NT2/D1 (cell line): Measurements from ENCODE around the gene PRKG1.

Experiments
- DNase-seq: peaks from one replicate; pipeline ENCODE4 v3.0.0-alpha.2; 2011; ENCODE audit warnings: low read depth, low spot score
- H3K27me3 ChIP-seq: 2 replicates; pipeline ENCODE4 v1.6.0; 2011; ENCODE audit warnings: mild to moderate bottlenecking; ENCODE audit not compliant: insufficient read length, insufficient read depth
- H3K36me3 ChIP-seq: 2 replicates; pipeline ENCODE4 v1.6.1; 2011; ENCODE audit warnings: mild to moderate bottlenecking, low read length, mixed read lengths; ENCODE audit not compliant: insufficient read depth, insufficient read length
- H3K4me1 ChIP-seq: 2 replicates; pipeline ENCODE4 v1.5.1; 2011; ENCODE audit not compliant: insufficient read depth, insufficient read length
- H3K4me3 ChIP-seq: 2 replicates; pipeline ENCODE4 v1.5.1; 2011; ENCODE audit warnings: low read depth; ENCODE audit not compliant: insufficient read length
- H3K9ac ChIP-seq: 2 replicates; pipeline ENCODE4 v1.6.0; 2011; ENCODE audit warnings: low read depth; ENCODE audit not compliant: insufficient read length
- H3K9me3 ChIP-seq: 2 replicates; pipeline ENCODE4 v1.5.1; 2011; ENCODE audit warnings: mild to moderate bottlenecking, low read length; ENCODE audit not compliant: insufficient read depth
- SUZ12 ChIP-seq: IDR thresholded peaks from 2 replicates; pipeline ENCODE4 v1.6.1; 2011; ENCODE audit not compliant: insufficient read length, insufficient read depth; ENCODE audit errors: extremely low read depth
- YY1 ChIP-seq: IDR thresholded peaks from 2 replicates; pipeline ENCODE4 v1.6.1; 2011; ENCODE audit not compliant: insufficient read length, insufficient read depth
- ZNF274 ChIP-seq: IDR thresholded peaks from 2 replicates; pipeline ENCODE4 v1.6.1; 2011; ENCODE audit warnings: mild to moderate bottlenecking, low read depth, low read length

Gene PRKG1

GRCh38 chr10:52099026-52099600, 1024.8 kb downstream of the PRKG1 start:
- H3K27me3 ChIP-seq = no peaks in the 10 kb centered on the region
- H3K4me1 ChIP-seq = no peaks in the 10 kb centered on the region
- H3K4me3 ChIP-seq = no peak overlapping the region
- no peaks in the 10 kb centered on the region for H3K9me3 ChIP-seq
- no peak for DNase-seq
- H3K36me3 ChIP-seq = no peaks in the 10 kb centered on the region
- H3K9ac ChIP-seq = no peak overlapping the region
- no peak for TF ChIP-seq YY1
- TF ChIP-seq ZNF274 = no peak
- TF ChIP-seq SUZ12 = no peak

DNA sequence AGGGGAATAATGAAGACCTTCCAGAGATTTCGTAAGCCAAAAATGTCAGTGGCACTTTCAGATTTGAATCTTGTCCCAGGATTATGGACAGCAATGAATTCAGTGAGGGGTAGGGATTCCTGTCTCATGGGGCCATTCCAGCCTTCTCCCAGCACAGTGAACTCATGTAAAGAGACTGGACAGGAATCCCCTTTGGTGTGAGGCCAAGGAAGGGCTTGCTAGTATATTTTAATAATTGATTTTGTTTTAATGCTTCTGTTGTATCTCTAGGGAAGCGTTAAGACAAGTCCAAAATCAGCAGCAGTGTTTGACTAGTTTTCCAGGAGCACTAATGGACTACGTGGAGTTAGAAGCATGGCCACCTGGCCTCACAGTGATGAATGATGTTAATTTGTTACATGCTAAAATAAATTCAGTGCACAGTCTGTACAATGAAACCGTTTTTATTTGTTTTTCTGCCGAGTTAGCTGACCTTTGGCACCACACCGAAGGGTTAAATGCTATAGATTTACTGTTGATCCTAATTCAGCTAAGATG, 1025.8 kb downstream of the PRKG1 start:
- H3K4me1 ChIP-seq = no peaks in the 10 kb centered on the region
- no peak for DNase-seq
- H3K36me3 ChIP-seq = no peaks in the 10 kb centered on the region
- no peak overlapping the region for H3K9ac ChIP-seq
- no peaks in the 10 kb centered on the region for H3K27me3 ChIP-seq
- no peak for TF ChIP-seq SUZ12
- no peak for TF ChIP-seq YY1
- no peak for TF ChIP-seq ZNF274
- no peaks in the 10 kb centered on the region for H3K9me3 ChIP-seq
- no peak overlapping the region for H3K4me3 ChIP-seq

GRCh38 chr10:52105301-52105700, 1031.0 kb downstream of the PRKG1 start:
- DNase-seq = no peak
- Histone ChIP-seq H3K9ac (no peak overlapping the region), H3K36me3 (no peaks in the 10 kb centered on the region), H3K4me3 (no peak overlapping the region), H3K27me3 (no peaks in the 10 kb centered on the region), H3K4me1 (no peaks in the 10 kb centered on the region), H3K9me3 (no peaks in the 10 kb centered on the region)
- TF ChIP-seq SUZ12 (no peak), ZNF274 (no peak), YY1 (no peak)

DNA sequence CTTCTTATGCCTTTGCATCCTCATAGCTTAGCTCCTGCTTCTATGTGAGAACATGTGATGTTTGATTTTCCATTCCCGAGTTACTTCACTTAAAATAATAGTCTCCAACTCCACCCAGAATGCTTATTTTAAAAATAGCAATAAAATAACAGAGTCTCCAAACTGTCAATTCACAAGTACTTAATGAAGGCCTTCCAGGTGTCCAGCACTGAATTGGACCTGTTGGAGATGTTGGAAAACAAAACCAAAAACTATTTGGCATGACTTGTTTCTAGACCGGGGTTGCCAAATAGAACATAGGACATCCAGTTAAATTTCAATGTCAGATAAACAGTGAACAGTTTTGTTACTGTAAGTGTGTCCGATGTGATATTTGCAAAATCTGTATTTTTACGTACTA, 1031.7 kb downstream of the PRKG1 start:
- DNase-seq = no peak
- H3K27me3 ChIP-seq = no peaks in the 10 kb centered on the region
- H3K36me3 ChIP-seq = no peaks in the 10 kb centered on the region
- TF ChIP-seq YY1 (no peak), SUZ12 (no peak), ZNF274 (no peak)
- H3K4me1 ChIP-seq = no peaks in the 10 kb centered on the region
- no peak overlapping the region for H3K4me3 ChIP-seq
- H3K9ac ChIP-seq = no peak overlapping the region
- no peaks in the 10 kb centered on the region for H3K9me3 ChIP-seq

DNA sequence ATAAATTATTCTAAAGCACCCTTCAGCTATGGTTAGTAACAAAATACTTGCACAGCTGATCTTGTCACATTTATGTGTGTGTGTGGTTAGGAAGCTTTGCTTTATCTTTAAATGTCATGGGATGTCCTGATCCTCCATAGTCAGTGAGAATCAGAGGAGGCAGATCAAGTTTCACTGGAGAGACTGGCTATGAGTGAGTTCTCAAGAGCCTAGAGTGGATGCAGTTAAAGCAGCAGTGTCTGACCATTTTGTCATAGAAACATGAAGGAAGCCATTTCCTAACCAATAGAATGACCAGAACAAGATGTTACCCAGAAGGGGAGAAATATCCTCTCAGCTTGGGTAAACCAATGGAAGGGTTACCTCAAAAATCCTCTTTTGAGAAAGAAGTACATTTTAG, 1032.6 kb downstream of the PRKG1 start:
- TF ChIP-seq ZNF274 (no peak), SUZ12 (no peak), YY1 (no peak)
- no peak for DNase-seq
- no peaks in the 10 kb centered on the region for H3K9me3 ChIP-seq
- H3K27me3 ChIP-seq = no peaks in the 10 kb centered on the region
- no peaks in the 10 kb centered on the region for H3K36me3 ChIP-seq
- H3K9ac ChIP-seq = no peak overlapping the region
- H3K4me3 ChIP-seq = no peak overlapping the region
- no peaks in the 10 kb centered on the region for H3K4me1 ChIP-seq

GRCh38 chr10:52108236-52108635, 1033.9 kb downstream of the PRKG1 start:
- Histone ChIP-seq H3K9ac (no peak overlapping the region), H3K27me3 (no peaks in the 10 kb centered on the region), H3K36me3 (no peaks in the 10 kb centered on the region), H3K4me1 (no peaks in the 10 kb centered on the region), H3K4me3 (no peak overlapping the region), H3K9me3 (no peaks in the 10 kb centered on the region)
- no peak for TF ChIP-seq SUZ12
- TF ChIP-seq ZNF274 = no peak
- TF ChIP-seq YY1 = no peak
- no peak for DNase-seq

DNA sequence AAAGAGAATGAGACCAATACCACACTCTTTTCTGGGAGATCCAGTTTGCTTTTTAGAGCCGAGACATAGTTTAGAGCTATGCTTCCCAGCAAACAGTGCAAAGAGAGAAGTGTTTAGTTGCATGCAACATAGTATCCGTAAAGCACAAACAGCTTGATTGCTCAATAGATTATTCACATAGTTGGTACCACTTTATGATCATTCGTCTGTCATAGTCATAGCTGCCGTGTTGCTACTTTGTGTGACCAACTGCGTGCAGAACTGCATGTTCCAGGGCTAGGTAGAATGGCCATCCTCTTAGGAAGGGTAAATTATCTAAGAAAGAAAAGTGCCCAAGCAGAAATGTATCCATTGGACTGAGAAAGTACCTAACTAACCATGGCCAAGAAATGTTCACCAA, 1036.3 kb downstream of the PRKG1 start:
- Histone ChIP-seq H3K9me3 (no peaks in the 10 kb centered on the region; the same call in 1 of the 2 replicates), H3K36me3 (no peaks in the 10 kb centered on the region), H3K4me1 (no peaks in the 10 kb centered on the region), H3K9ac (no peak overlapping the region), H3K4me3 (no peak overlapping the region), H3K27me3 (no peaks in the 10 kb centered on the region)
- TF ChIP-seq SUZ12 = no peak
- no peak for TF ChIP-seq ZNF274
- no peak for TF ChIP-seq YY1
- no peak for DNase-seq
